ENCODE results near the gene UXS1. TPM values are rescaled to one million over a fixed set of nuclear protein-coding genes. Genes with fewer than 3 reads are reported as not detected.
A peak's percentile ranks its signal among the peaks of the same experiment; 100 is the strongest.
"Not testable (repeated sequence)": the region's sequence is repeated elsewhere in the genome, so short reads cannot be mapped to it uniquely, and the experiment has no call there.

Gene UXS1
- total RNA-seq (2014; rRNA removed; shearing (Covaris generic)), result 24.5 and 32.3 TPM in 2 replicates

- peak; percentile 95 for DNase-seq (ENCODE audit: low spot score)
These were observed at the start of gene UXS1 for GRCh38 chr2:106193977-106194778. UXS1 (minus strand) TSS chr2:106194301; CDS start chr2:106194241, 60 bp downstream.

GRCh38 chr2:106239491-106239890 is 45.4 kb upstream of the UXS1 start:
- DNase-seq (ENCODE audit: low spot score), result not testable (repeated sequence)

GRCh38 chr2:106235392-106235791 is 41.3 kb upstream of the UXS1 start:
- not testable (repeated sequence) for DNase-seq (ENCODE audit: low spot score)

- no peak for DNase-seq (ENCODE audit: low spot score)
These were observed 39.2 kb upstream of the UXS1 start for GRCh38 chr2:106233350-106233706.

- no peak for DNase-seq (ENCODE audit: low spot score)
These were observed 38.7 kb upstream of the UXS1 start for GRCh38 chr2:106232638-106233349.

GRCh38 chr2:106223347-106223746 is 29.2 kb upstream of the UXS1 start:
- no peak for DNase-seq (ENCODE audit: low spot score)

GRCh38 chr2:106222057-106222456 is 28.0 kb upstream of the UXS1 start:
- not testable (repeated sequence) for DNase-seq (ENCODE audit: low spot score)

- DNase-seq (ENCODE audit: low spot score), result no peak
These were observed 25.7 kb upstream of the UXS1 start for GRCh38 chr2:106219813-106220212.

GRCh38 chr2:106219157-106219556 is 25.1 kb upstream of the UXS1 start:
- not testable (repeated sequence) for DNase-seq (ENCODE audit: low spot score)

GRCh38 chr2:106208874-106209273 is 14.8 kb upstream of the UXS1 start:
- DNase-seq (ENCODE audit: low spot score), result no peak

GRCh38 chr2:106208399-106208798 is 14.3 kb upstream of the UXS1 start:
- DNase-seq (ENCODE audit: low spot score), result no peak

GRCh38 chr2:106207246-106207645 is 13.1 kb upstream of the UXS1 start:
- DNase-seq (ENCODE audit: low spot score), result no peak

GRCh38 chr2:106205488-106205887 is 11.4 kb upstream of the UXS1 start:
- DNase-seq (ENCODE audit: low spot score), result no peak

GRCh38 chr2:106204551-106204950 is 10.4 kb upstream of the UXS1 start:
- not testable (repeated sequence) for DNase-seq (ENCODE audit: low spot score)

- no peak for DNase-seq (ENCODE audit: low spot score)
These were observed 7.6 kb upstream of the UXS1 start for GRCh38 chr2:106201661-106202060.

GRCh38 chr2:106197878-106198277 is 3.8 kb upstream of the UXS1 start:
- DNase-seq (ENCODE audit: low spot score), result no peak

GRCh38 chr2:106195981-106196380 is 1.9 kb upstream of the UXS1 start:
- no peak for DNase-seq (ENCODE audit: low spot score)

GRCh38 chr2:106195456-106195855 is 1.4 kb upstream of the UXS1 start:
- no peak for DNase-seq (ENCODE audit: low spot score)

GRCh38 chr2:106193690-106193976 is 468 bp downstream of the UXS1 start:
- peak; percentile 16 for DNase-seq (ENCODE audit: low spot score)

GRCh38 chr2:106192752-106193689 is 1.1 kb downstream of the UXS1 start:
- DNase-seq (ENCODE audit: low spot score), result peak; percentile 65

GRCh38 chr2:106191511-106192016 is 2.5 kb downstream of the UXS1 start:
- no peak for DNase-seq (ENCODE audit: low spot score)
